GM11168 (cell line): ENCODE measurements around the gene CHRDL2.

Source experiments
- in situ Hi-C: fragments of 300-500 bp; cut with MboI; formaldehyde crosslinking; loops from one replicate; pipeline ENCODE4 v1.12.0; 2022; ENCODE audit warnings: low sequenced_read_pairs; ENCODE audit not compliant: unreplicated experiment

CHRDL2 gene

DNA sequence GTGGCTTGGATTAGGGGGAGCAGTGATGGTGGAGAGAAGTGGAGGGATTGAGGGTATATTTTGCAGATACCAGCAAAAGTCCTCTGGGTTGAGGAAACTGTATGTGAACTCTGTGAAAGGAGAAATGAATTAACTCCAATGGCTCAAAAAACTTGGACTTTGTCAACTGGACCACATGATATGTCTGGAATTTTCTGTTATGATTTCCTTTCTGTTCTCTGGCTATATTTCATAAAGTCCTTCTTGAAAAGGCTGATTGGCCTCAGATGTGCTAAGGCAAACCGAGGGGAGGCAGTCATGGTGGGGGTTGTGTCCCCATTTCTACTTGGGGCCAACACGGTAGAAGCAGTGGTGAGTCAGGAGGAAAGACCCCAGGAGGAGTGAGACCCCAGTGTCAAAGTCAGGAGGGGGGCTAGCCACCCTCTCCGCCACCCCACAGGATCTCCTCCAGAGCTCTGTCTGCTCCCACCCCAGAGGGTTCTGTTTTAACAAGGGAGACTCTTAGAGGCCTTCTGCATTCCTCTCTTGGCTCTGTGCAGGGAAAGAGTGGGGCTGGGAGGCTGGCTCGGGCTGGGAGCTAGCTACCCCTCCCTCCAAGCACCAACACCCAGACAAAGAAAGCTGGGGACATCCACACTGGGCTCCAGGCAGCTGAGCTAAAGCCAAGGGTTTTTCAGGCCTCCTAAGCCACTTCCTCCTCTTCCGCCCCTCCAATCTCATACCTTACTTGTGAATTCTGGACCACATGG lies 13.8 kb downstream of the CHRDL2 start:
- in situ Hi-C loops: no loop called here

DNA sequence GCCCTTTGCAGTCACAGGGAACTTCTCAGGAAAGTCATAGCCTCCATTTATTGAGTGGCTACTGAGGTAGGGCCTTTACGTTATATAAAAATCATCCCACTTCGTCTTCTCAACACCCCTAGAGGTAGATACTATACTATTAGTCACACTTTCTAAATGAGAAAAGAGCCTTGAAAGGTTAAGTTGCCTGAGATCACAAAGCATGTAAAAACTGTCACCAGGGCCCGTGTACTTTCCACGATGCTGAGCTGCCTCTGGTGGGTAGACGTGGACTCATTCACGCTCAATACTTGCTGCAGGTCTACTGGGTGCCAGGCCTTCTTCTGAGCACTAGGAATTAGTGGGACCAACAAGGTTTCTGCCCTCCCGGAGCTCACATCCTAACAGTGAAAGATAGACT lies 16.3 kb downstream of the CHRDL2 start:
- in situ Hi-C loops: no loop called here

DNA sequence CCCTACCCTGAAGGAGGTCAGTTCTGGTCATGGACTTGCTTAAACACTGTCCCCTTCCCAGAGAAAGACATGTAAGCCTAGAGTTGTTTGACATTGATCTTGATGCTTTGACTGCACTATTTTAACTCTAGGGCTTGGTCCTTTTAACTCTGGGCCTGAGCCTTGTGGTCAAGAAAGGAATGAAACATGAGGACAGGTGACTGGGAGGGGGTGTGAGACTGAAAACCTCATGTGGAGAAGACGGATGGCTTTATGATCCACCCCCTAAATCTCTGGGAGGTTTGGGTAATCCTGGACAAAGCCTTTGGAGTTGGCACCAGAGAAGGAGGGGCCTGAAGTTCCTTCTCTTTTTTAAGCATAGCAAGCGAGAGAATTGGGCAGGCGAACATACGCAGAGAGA lies 17.5 kb downstream of the CHRDL2 start:
- in situ Hi-C loops: no loop called here

DNA sequence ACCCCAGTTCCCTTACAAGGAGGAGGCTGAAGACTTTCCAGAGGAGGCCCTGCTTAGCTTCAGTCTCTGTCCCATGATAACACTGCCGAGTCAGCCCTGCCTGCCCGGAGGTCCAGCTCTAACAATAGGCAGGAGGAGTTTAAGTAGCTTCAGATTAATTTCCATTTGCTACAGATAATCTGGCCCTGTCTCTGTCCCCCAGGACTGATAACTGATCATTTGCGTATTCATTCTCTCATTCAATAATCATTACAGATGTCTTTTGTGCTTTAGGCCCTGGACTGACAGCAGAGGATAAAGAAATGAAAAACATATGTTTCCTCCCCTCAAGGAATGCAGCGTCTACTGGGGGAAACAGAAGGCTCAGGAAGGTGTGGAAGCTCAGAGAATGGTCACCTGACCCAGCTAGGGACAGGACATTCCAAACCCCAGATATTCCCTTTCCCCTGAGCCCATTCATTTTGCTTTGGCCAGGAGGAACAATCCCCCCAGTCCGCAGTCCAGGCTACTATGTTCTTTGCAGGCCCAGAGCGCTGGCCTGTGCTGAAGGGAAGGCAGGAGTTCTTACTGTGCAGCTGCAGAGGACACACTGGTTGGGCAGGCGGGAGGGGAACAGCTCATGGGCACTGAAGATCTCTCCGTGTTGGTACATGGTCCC lies 20.8 kb downstream of the CHRDL2 start:
- in situ Hi-C loops: no loop called here

DNA sequence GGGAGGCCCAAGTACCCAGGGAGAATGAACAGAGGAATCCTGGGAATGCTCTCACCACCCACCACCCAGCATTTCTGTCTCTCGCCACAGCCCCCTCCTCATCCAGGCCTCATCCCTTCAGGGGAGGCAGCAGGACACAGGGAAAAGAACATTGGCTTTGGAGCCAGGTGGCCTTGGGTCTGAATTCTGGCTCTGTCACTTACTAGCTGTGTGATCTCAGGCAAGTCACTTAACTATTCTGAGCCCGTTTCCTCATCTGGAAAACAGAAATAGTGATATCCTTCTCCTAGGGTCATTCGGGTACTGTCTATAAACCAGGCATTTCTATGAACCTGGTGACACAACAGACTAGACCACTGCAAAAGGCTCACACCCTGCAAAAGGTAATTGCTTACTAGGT lies 22.1 kb downstream of the CHRDL2 start:
- in situ Hi-C loops: no loop called here

DNA sequence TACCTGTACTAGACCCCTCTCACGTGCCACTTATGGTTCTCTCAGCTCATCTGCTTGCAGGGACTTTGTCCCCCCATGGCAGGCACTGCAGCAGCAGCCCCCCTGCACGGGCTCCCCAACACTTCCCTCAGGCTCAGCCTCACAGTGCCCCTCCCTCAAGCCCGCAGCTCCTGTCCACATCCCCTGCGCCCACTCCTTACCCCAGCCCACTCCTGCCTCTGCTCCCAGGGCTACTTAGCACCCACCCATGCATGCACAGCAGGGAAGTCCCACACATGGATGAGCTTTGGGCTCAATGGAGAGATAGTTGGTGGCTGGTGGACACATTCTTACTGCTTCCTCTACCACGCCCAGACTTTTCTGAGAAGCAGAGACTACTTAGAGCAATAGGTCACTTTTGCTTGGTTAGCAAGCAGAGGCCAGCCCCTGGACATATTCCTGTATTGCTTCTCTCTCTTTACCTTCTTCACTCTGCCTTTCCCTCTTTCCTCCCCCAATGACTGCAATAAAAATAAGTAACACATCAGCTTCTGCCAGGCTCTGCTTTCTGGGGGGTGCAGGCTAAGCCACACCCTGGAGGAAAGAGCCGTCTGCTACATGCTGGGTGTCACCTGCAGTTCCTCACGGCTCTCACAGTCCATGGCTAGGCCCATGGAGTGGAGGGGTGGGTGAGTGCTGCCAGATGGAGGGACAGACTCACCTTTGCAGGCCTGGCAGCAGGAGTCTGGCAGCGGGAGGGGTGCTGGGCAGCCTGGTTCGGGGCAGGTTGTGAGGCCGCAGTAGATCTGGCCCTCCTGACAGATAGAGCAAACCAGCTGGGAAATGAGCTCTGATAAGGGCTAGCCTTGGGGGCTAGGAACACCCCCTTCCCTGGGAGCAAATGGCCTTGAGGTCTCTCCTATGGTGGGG lies 23.4 kb downstream of the CHRDL2 start:
- in situ Hi-C loops: no loop called here

DNA sequence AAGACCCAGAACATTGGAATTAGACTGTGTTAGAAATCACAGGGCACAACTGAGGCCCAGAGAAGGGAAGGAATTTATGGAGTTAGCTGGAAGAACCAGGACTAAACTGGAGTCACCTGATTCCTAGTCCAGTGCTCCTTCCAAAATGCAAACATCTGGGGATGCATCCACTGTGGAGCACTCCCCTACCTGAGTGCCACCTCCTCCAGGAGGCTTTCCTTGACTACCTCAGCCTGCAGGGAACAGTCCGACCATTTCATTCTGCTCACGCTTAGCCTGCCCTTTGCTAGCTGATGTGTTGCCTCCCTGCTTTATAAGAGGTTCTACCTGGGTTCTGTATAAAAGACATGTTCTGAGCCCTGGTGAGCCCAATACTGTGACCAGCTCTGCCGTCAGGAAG lies 24.0 kb downstream of the CHRDL2 start:
- in situ Hi-C loops: no loop called here

DNA sequence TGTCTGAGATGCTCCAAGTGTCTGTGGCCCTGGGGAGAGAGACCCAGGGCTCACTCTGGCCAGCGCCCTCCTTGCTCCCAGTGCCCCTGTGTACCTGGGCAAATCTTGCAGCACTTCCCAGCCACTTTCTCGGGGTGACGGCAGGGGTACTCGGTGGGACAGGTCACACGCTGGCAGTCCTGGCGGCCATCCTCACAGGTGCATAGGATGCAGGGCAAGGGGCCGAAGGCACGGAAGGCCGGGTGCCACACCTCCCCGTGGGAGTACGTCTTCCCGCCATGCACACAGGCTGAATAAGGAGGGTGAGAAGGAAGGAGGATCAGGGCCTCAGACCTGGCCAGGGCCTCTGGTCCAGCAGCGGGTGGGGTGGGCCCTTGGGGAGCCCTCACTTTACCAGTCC lies 28.0 kb downstream of the CHRDL2 start:
- in situ Hi-C loops: no loop called here

DNA sequence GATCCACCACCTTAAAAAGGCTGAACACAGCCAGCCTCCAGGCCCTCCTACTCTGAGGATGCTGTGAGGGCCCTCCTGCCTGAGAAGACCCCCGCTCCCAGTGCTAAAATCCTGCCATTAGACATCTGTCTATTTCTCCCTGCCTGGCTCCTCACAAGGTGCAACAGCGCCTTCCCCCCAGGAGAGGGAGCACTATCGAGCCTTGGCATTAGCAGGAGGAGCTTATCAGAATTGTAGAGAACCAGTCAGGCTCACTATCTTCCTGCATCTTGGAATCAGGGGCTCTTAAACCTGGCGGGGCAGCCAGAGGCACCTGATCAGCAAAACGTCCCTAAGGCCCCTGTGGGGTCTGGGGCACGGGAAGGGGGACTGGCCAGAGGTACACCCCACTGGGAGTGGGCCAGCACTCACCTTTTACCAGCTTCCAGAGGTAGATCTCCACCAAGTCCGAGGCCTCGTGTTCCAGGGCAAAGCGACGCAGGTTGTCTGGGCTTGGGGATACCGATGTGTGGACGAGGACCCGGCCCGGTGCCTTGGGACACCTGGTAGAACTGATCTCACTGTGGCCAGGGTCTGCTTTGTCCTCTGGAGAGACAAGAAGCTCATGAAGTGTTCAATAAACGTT lies 28.7 kb downstream of the CHRDL2 start:
- in situ Hi-C loops: no loop called here

DNA sequence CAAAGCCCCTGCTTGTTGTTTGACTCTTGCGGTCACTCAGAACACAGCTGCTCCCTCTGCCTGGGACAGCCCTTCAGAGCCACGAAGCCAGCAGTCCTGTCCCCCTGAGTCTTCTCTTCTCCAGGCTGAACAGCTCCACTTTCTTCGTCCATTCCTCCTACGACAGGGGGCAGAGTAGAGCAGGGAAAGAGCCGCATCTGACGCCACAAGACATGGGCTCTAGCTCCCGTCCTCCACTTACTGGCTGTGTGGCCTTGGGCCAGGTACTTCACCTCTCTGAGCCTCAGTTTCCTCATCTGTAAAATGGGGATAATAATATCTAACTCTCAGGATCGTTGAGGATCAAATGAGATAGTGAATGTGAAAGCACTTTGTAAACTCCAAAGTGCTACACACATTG lies 29.9 kb downstream of the CHRDL2 start:
- in situ Hi-C loops: no loop called here

DNA sequence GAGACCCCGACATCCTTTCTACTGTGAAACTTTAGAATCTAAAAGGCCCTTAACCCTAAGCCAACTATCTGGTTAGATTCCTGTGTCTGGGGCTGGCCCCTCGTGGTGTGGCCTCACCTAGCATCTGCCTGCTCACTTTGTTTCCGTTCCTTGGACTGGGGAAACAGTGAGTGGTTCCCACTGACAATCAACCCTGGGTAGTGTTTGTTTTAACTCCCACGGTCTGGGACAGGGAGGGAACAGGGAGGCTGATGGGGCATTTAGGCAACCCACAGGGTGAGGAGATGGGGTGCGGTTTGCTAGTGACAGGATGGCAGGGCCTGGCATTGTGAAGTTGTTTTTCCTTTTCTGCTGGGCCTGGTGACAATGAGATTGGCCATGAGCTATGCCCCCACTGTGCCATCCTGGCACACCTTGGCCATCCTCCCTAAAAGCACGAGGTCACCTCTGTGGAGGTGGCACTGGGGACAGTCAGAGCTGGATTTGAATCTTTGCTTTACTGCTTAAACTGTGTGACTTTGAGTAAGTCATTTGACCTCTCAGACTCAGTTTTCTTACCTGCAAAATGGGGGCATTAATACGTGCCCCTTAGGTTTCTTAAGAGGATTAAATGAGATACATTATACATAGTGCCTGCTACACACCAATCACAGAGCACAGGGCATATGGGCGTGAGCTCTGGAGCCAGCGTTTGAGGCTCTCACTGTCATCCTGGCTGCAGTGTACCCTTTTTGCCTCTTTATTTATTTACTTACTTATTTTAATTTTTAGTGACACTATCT lies 31.4 kb downstream of the CHRDL2 start:
- in situ Hi-C loops: no loop called here

DNA sequence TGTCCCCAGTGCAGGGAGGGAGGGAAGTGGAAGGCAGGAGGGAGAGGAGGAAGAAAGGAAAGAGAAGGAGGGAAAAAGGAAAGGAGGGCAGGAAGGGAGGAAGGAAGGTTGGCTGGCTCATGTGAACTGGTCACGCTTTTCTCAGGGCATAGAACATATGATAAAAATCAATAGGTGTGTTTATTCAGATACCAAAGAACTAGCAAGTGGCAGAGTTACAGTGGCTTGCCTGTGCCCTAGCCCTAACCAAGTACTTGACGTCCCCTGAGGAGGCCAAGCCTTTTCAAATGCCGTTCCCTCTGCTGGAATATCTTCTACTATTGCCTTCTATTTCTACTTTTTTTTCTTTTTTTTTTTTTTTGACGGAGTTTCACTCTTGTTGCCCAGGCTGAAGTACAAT lies 33.5 kb downstream of the CHRDL2 start:
- in situ Hi-C loops: no loop called here

DNA sequence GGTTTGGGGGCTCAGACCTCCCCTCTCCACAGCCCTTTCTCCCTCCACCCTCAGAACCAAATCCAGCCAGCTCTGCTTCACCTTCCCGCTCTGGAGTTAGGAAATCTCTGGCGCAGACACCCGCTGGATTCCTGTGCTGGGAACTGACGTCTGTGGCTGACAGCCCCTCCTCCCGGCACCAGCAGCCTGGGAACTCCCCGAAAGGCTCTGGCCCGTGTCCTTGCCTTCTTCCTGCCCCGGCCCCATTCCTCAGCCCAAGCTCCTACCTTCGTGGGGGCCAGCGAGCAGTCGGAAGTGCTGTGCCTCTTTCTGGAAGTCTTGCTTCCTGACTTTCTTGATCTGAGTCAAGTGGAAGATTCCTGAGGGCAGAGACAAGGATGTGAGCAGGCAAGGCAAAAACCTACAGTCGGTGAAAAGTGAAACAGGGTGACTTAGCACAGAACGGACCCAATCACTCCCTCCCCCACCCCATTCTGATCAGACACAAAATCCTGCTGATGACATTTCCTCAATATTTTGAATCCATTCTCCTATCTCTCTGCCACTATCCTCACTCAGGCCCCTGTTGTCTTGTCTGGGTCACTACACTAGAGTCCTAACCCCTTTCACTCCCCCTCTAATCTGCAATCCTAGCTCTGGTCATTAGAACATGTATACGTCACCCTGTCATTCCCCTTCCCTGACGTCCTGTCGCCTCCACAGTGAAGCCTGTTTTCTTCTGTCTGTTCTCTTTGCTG lies 34.1 kb downstream of the CHRDL2 start:
- in situ Hi-C loops: no loop called here

DNA sequence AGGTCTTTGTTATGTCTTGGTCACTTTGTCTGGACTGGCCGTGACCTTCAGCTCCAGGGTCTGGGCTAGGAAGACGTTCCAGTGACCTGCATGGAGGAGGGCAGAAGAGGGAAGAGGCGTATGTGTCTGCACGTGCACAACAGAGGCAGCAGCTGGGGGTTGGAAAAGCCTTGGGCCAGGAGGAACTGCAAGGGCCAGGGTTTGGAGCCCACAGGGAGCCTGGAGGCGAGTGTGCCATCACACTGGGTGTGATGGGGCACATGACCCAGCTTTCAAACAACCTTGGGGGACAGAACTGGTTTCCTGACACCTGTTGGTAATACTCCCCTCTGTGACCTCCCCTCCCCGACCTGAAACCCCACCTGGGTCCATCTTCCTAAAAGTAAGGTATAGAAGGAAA lies 34.7 kb downstream of the CHRDL2 start:
- in situ Hi-C loops: no loop called here

DNA sequence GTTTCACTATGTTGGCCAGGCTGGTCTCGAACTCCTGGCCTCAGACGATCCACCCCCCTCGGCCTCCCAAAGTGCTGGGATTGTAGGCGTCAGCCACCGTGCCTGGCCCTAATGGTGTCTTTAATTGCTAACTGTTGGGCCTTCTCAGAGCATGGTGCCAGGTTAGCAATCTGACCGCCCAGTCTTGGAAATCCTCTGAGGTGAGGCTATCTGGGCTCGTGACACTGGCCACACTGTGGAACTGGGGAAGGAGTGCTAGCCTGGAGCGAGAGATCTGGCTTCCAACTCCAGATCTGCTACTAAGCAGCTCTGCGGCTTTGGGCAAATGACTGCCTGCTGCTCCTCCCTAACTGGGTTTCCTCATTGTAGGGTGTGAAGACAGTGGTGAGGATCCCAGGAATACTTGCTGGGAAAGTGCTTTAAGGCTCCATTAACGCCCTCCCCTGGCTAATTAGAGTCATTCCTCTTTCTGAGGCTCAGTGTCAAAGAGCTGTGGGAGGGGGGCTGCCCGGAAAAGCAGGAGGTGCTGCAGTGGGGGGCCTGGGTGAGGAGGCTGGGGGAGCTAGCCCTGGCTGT lies 35.4 kb downstream of the CHRDL2 start:
- in situ Hi-C loops: no loop called here

DNA sequence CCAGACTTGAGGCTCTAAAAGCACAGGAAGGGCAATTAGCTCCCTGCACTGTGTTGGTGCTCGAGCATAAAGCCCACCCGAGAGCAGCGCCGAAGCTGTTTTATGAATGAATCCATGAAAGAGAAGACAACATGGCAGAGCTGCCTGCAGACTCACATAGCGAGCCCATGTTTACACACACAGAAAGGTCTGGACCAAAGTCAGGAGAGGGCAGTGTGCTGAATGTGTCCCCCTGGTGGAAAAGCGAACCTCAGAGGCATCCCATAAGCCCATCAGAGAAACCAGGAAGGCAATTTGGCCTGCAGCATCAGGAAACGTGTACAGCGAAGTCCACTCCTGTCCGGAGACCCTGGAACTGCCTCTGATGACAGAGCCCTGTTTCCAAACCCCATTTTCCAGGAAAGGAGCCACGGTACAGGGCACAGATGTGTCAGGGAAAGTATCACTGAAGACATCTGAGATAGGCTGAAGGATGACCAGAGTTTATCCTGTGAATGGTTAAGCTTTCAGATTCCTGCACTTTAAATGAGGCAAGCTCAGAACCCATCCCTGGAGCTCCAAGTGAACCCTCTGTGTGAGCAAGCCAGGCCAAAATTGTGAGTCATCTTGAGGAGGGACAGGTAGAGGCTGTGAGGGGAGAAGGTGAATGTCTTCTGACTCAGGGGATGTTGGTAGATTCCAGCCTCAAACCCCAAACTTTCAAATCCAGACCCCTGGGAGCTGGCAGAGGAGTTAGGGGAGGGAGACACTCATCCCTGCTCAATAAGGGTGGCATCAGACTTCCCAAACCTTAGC lies 36.9 kb downstream of the CHRDL2 start:
- in situ Hi-C loops: no loop called here

DNA sequence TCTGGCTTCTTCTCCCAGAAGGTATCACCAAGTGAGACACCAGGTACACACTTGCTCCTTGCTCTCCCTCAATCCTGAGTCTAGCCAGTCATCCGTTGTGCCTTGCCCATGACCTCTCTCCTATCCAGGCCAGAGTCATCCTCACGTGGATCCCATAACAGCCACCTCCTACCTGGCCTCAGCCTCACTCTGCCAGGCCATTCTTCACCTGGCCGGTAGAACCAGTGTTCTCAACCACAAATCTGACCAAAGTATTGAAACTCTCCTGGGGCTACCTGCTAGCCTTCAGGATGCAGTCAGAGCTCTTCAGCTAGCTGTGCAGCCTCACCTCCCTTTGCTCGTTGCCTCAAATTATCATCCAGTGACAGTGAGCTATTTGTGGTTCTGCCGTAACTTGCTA lies 37.7 kb downstream of the CHRDL2 start:
- in situ Hi-C loops: no loop called here

DNA sequence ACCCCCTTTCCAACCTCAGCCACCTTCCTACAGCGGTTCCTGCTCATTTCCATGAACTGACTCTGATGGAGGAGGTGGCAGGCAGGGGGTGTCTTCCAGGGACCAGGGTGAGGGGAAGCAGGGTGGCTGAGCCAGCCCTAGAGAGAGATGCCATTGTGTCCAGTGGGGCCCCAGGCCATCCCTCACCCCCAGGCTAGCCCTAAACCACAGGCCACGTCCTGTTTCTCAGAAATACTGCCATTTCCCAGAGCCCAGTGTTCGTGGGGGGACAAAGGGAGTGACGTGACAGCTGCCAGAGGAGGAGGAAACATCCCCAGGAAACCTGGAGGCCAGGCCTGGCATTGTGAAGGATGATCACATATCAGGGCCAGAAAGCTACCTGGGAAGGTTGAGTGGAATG lies 39.5 kb downstream of the CHRDL2 start:
- in situ Hi-C loops: no loop called here
